ENCODE measurements around the gene PDE6G.

Gene PDE6G

DNA sequence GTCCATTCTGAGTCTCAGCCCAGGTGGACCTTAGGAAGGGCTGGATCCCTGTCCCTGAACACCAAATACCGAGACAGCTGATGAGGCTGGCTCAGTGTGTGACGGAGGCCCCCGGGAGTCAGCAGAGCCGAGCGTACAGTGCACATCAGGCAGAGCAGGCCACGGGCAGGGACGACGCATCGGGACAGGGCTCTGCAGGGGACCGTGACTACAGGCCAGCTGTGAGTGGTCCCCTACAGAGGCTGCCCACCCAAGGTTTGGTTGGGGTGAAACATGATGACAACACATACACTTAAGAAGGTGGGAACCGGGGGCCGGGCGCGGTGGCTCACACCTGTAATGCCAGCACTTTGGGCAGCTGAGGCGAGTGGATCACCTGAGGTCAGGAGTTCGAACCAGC is 16.6 kb upstream of the PDE6G start:
- TF ChIP-seq, protein P1, sequence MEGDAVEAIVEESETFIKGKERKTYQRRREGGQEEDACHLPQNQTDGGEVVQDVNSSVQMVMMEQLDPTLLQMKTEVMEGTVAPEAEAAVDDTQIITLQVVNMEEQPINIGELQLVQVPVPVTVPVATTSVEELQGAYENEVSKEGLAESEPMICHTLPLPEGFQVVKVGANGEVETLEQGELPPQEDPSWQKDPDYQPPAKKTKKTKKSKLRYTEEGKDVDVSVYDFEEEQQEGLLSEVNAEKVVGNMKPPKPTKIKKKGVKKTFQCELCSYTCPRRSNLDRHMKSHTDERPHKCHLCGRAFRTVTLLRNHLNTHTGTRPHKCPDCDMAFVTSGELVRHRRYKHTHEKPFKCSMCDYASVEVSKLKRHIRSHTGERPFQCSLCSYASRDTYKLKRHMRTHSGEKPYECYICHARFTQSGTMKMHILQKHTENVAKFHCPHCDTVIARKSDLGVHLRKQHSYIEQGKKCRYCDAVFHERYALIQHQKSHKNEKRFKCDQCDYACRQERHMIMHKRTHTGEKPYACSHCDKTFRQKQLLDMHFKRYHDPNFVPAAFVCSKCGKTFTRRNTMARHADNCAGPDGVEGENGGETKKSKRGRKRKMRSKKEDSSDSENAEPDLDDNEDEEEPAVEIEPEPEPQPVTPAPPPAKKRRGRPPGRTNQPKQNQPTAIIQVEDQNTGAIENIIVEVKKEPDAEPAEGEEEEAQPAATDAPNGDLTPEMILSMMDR (IDR thresholded peaks at IDR 0.05; ENCODE audit: insufficient read depth, low read depth, low read length, missing control alignments): no peak
- H3K4me3 ChIP-seq (ENCODE audit: low read depth, low read length): no peak overlapping the region
- DNase-seq (ENCODE audit: low read depth): no peak

DNA sequence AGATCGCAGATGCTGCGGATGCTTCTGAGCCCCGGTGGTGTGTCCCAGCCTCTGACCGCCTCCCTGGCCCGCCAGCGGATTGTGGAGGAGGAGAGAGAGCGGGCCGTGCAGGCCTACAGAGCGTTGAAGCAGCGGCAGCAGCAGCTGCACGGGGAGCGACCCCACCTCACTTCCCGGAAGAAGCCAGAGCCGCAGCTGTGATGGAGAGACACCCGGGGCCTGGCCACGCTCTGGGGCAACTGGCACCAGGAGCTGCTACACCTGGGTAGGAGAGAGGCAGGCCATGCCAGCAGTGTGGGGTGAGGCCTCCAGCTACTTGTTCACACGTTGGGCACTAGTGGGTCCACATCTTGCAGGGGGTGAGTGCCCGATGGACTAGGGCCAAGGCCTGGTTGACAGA is 16.2 kb upstream of the PDE6G start:
- no peak overlapping the region for H3K4me3 ChIP-seq (ENCODE audit: low read depth, low read length)
- no peak for DNase-seq (ENCODE audit: low read depth)
- TF ChIP-seq, protein P1 (IDR thresholded peaks at IDR 0.05; ENCODE audit: insufficient read depth, low read depth, low read length, missing control alignments): no peak

- no peak for DNase-seq (ENCODE audit: low read depth)
- H3K4me3 ChIP-seq (ENCODE audit: low read depth, low read length): peak overlapping the region; percentile 43
- TF ChIP-seq, protein P1 (IDR thresholded peaks at IDR 0.05; ENCODE audit: insufficient read depth, low read depth, low read length, missing control alignments): no peak
Measured at GRCh38 chr17:81667754-81668153, 11.4 kb upstream of the PDE6G start.

- peak; percentile 98 for DNase-seq (ENCODE audit: low read depth)
- TF ChIP-seq, protein P1 (IDR thresholded peaks at IDR 0.05; ENCODE audit: insufficient read depth, low read depth, low read length, missing control alignments): no peak
- H3K4me3 ChIP-seq (ENCODE audit: low read depth, low read length): peak within 1 kb of the TSS; percentile 99
Measured at GRCh38 chr17:81666342-81667191, 10.2 kb upstream of the PDE6G start, which contains the start of the genes CCDC137 and OXLD1. Gene CCDC137 (plus strand): TSS chr17:81666737. CDS start chr17:81666767, 30 bp downstream. Gene OXLD1 (minus strand): TSS chr17:81666605. CDS start chr17:81666577, 28 bp downstream.

GRCh38 chr17:81666092-81666341 is 9.7 kb upstream of the PDE6G start:
- TF ChIP-seq, protein P1 (IDR thresholded peaks at IDR 0.05; ENCODE audit: insufficient read depth, low read depth, low read length, missing control alignments): no peak
- peak overlapping the region; percentile 99 for H3K4me3 ChIP-seq (ENCODE audit: low read depth, low read length)
- no peak for DNase-seq (ENCODE audit: low read depth)

DNA sequence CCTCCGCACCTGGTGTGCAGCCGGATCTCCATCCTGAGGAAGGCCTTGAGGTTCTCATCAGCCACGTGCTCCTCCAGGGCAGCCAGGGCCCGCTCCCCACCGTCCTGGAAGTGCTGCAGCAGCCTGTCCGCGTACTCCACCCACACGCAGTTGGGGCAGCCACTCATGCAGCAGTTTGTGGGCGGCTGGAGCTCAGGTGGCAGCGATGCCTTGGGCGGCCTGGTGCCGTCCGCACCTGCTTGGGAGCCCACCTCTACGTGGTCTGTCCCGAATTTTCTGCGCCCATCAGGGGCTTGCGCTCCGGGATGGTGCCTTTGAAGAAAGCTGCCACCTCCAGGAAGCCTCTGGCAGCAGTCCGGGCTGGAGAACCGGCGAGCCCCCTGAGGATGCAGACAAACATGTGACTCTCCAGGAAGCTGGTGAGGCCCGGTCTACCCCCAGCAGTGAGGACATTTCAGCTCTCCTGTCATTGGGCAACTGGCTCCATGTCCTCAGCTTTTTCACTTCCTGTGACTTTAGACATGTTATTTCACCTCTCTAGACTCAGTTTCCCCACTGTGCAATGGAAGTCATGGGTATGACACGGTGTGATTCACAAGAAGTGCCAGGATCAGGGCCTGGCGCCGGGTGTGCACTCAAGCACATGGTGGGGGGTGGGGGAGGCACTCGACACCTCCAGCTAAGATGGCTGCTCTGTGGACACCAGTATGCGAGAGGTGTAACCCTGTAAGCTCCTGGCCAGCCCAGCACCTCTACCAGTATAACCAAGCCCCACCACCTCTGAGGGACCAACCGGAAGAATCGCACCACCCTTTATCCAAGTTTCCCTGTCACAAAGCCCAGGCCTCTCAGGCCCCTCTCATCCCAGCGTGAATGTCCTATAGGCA is 9.1 kb upstream of the PDE6G start:
- TF ChIP-seq, protein P1 (IDR thresholded peaks at IDR 0.05; ENCODE audit: insufficient read depth, low read depth, low read length, missing control alignments): no peak
- peak; percentile 82 for DNase-seq (ENCODE audit: low read depth)
- peak overlapping the region; percentile 99 for H3K4me3 ChIP-seq (ENCODE audit: low read depth, low read length)

All from GM12865 (cell line).